ENCODE results near the gene MAPK7.
"Not testable (repeated sequence)": the region's sequence is repeated elsewhere in the genome, so short reads cannot be mapped to it uniquely, and the experiment has no call there.

Gene MAPK7

GRCh38 chr17:19343671-19344151 is 34.6 kb upstream of the MAPK7 start:
- no peak for DNase-seq

- DNase-seq: no peak
Observed at GRCh38 chr17:19344311-19345066, 33.8 kb upstream of the MAPK7 start.

- no peak for DNase-seq
Observed at GRCh38 chr17:19345067-19345460, 33.2 kb upstream of the MAPK7 start.

GRCh38 chr17:19345486-19346350 is 32.6 kb upstream of the MAPK7 start:
- DNase-seq: no peak

- no peak for DNase-seq
Observed at GRCh38 chr17:19346351-19347255, 31.7 kb upstream of the MAPK7 start.

GRCh38 chr17:19347323-19348080 is 30.8 kb upstream of the MAPK7 start:
- DNase-seq: no peak

GRCh38 chr17:19348081-19348650 is 30.1 kb upstream of the MAPK7 start:
- no peak for DNase-seq

GRCh38 chr17:19348806-19349205 is 29.5 kb upstream of the MAPK7 start:
- no peak for DNase-seq

- DNase-seq: not testable (repeated sequence)
Observed at GRCh38 chr17:19353401-19353800, 24.9 kb upstream of the MAPK7 start.

- DNase-seq: no peak
Observed at GRCh38 chr17:19354748-19355147, 23.6 kb upstream of the MAPK7 start.

- DNase-seq: no peak
Observed at GRCh38 chr17:19357351-19357750, 20.9 kb upstream of the MAPK7 start.

GRCh38 chr17:19357761-19358160 is 20.5 kb upstream of the MAPK7 start:
- no peak for DNase-seq

GRCh38 chr17:19359151-19359550 is 19.1 kb upstream of the MAPK7 start:
- DNase-seq: no peak

- no peak for DNase-seq
Observed at GRCh38 chr17:19359856-19360255, 18.4 kb upstream of the MAPK7 start.

- no peak for DNase-seq
Observed at GRCh38 chr17:19360772-19361171, 17.5 kb upstream of the MAPK7 start.

- DNase-seq: no peak
Observed at GRCh38 chr17:19361326-19361725, 17.0 kb upstream of the MAPK7 start.

GRCh38 chr17:19361944-19362276 is 16.4 kb upstream of the MAPK7 start:
- no peak for DNase-seq

GRCh38 chr17:19362277-19363113 is 15.8 kb upstream of the MAPK7 start, which contains the start of gene B9D1:
Gene B9D1 (minus strand): TSS chr17:19362723. CDS start chr17:19362569, 154 bp downstream.
- peak; percentile 92 for DNase-seq

- DNase-seq: no peak
Observed at GRCh38 chr17:19363114-19363438, 15.2 kb upstream of the MAPK7 start.

GRCh38 chr17:19363460-19364035 is 14.8 kb upstream of the MAPK7 start:
- no peak for DNase-seq

Data from CD4-positive, alpha-beta T cell treated with Interferon gamma for 1 hour (primary cell).